ENCODE measurements around the gene METTL25. TPM values are rescaled to one million over a fixed set of nuclear protein-coding genes. Genes with fewer than 3 reads are reported as not detected.

METTL25 gene
- total and polyA plus RNA-seq, 2 experiments from 2014 or later = 7.6 to 14.3 TPM

- no peaks in the 10 kb centered on the region for H3K36me3 Mint-ChIP-seq (ENCODE audit: low read depth)
- H3K27me3 ChIP-seq (ENCODE audit: insufficient read depth) = no peaks in the 10 kb centered on the region
- no peak overlapping the region for H3K27ac ChIP-seq (ENCODE audit: low read depth)
- no peaks in the 10 kb centered on the region for H3K4me1 Mint-ChIP-seq
- no peak overlapping the region for H2AFZ ChIP-seq
- no peaks in the 10 kb centered on the region for H3K9me3 Mint-ChIP-seq
- no peaks in the 10 kb centered on the region for H4K20me1 ChIP-seq (replicated peaks; ENCODE audit: insufficient read depth)
- no peaks in the 10 kb centered on the region for H3K9me2 ChIP-seq (ENCODE audit: insufficient read depth)
- H3K36me3 ChIP-seq (ENCODE audit: insufficient read depth) = no peaks in the 10 kb centered on the region
- DNase-seq (ENCODE audit: low spot score) = no peak
- TF ChIP-seq CTCF (conservative IDR thresholded peaks at IDR 0.05; ENCODE audit: low read depth in 2 of 2) = no peak
- TF ChIP-seq JUNB (IDR thresholded peaks at IDR 0.05; ENCODE audit: unreplicated experiment) = no peak
- no peak for TF ChIP-seq EZH2phosphoT487 (IDR thresholded peaks at IDR 0.05; ENCODE audit: unreplicated experiment)
- TF ChIP-seq ZNF114 (CRISPR knock-in tag; IDR thresholded peaks at IDR 0.05) = no peak
- TF ChIP-seq REST (IDR thresholded peaks at IDR 0.05; ENCODE audit: unreplicated experiment) = no peak
- TF ChIP-seq CREB1 (CRISPR knock-in tag; IDR thresholded peaks at IDR 0.05; ENCODE audit: low read depth) = no peak
- no peak for TF ChIP-seq STAT1 (IDR thresholded peaks at IDR 0.05; ENCODE audit: unreplicated experiment)
- TF ChIP-seq NANOG (IDR thresholded peaks at IDR 0.05; ENCODE audit: borderline replicate concordance) = no peak
- TF ChIP-seq EZH2 (IDR thresholded peaks at IDR 0.05; ENCODE audit: low read depth, unreplicated experiment) = no peak
- no peak for TF ChIP-seq POLR2AphosphoS5 (IDR thresholded peaks at IDR 0.05; ENCODE audit: low read depth)
- no peak for TF ChIP-seq ETS1 (IDR thresholded peaks at IDR 0.05)
- no peak for TF ChIP-seq ZNF331 (CRISPR knock-in tag; IDR thresholded peaks at IDR 0.05; ENCODE audit: low read depth)
- TF ChIP-seq ZNF462 (CRISPR knock-in tag; IDR thresholded peaks at IDR 0.05) = no peak
- H3K27me3 Mint-ChIP-seq (ENCODE audit: insufficient read depth, low read depth, poor library complexity) = no peaks in the 10 kb centered on the region
- H3K4me2 ChIP-seq = no peak overlapping the region
- no peaks in the 10 kb centered on the region for H3F3A ChIP-seq (replicated peaks; ENCODE audit: low read depth)
- H3K79me2 ChIP-seq (replicated peaks; ENCODE audit: insufficient read depth) = no peaks in the 10 kb centered on the region
- no peak overlapping the region for H3K4me3 Mint-ChIP-seq
- H3K4me1 ChIP-seq (ENCODE audit: insufficient read depth) = no peaks in the 10 kb centered on the region
- no peak overlapping the region for H3K4me3 ChIP-seq
- H3K27ac Mint-ChIP-seq = no peak overlapping the region
- no peak for ATAC-seq
Measured at GRCh38 chr12:82430541-82431145, 72.3 kb downstream of the METTL25 start.
